ENCODE measurements around the gene GTF3C5. TPM values are rescaled to one million over a fixed set of nuclear protein-coding genes. Genes with fewer than 3 reads are reported as not detected.
"Not testable (repeated sequence)": the region's sequence is repeated elsewhere in the genome, so short reads cannot be mapped to it uniquely, and the experiment has no call there.

Gene GTF3C5
- total RNA-seq, 2 experiments from 2014 or later: 49.0 to 52.4 TPM

DNA sequence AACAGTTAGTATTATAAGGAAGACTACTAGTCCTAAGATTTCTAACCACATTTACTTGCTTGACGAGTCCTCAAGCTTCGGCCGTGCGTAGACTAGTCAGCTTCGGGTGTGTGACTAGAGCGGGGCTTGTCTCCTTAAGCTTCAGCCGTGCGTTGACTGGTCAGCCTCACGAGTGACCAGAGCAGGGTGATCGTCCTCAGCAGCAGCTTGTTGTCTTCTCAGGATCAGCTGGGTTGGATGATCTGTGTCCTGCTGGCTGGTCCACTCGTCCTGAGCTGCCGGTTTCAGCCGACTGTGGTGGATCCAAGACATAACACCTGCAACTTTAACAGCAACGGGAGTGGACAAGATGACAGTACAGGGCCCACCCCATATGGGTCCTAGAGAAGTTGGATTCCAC is 47.7 kb downstream of the GTF3C5 start:
- POLR2A ChIA-PET: no interaction called here

DNA sequence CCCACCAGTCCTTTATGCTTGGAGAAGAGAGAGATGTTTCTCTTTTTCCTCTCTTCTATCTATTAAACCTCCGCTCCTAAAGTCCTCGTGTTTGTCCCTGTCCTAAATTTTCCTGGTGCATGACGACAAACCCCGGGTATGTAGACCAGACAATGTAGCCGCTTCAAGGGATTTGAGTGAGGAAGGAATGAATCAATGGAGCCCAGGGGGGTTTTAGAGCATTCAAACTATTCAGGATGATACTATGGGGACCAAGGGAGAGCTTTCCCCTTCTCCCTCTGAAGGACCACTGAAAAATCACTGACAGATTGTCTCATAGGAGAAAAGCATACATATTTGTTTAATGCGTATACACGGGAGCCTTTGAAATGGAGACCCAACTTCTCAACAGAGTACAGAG is 49.4 kb downstream of the GTF3C5 start:
- TF ChIP-seq, protein P1, sequence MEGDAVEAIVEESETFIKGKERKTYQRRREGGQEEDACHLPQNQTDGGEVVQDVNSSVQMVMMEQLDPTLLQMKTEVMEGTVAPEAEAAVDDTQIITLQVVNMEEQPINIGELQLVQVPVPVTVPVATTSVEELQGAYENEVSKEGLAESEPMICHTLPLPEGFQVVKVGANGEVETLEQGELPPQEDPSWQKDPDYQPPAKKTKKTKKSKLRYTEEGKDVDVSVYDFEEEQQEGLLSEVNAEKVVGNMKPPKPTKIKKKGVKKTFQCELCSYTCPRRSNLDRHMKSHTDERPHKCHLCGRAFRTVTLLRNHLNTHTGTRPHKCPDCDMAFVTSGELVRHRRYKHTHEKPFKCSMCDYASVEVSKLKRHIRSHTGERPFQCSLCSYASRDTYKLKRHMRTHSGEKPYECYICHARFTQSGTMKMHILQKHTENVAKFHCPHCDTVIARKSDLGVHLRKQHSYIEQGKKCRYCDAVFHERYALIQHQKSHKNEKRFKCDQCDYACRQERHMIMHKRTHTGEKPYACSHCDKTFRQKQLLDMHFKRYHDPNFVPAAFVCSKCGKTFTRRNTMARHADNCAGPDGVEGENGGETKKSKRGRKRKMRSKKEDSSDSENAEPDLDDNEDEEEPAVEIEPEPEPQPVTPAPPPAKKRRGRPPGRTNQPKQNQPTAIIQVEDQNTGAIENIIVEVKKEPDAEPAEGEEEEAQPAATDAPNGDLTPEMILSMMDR (IDR thresholded peaks at IDR 0.05): no peak
- CTCF ChIA-PET: no interaction called here
- Histone ChIP-seq H3K4me3 (ENCODE audit: low read length) (no peak overlapping the region), H3K27me3 (ENCODE audit: control insufficient read depth in 1 of 2, insufficient read depth in 2 of 2, low read length in 2 of 2) (no peaks in the 10 kb centered on the region), H3K27ac (ENCODE audit: low read depth in 1 of 2, low read length in 2 of 2) (no peak overlapping the region), H3K4me1 (ENCODE audit: insufficient read depth, low read length) (no peaks in the 10 kb centered on the region), H3K9me3 (ENCODE audit: control insufficient read depth in 1 of 2, insufficient read depth in 1 of 2, low read length in 2 of 2) (no peaks in the 10 kb centered on the region), H3K36me3 (ENCODE audit: insufficient read depth, low read length) (no peaks in the 10 kb centered on the region)
- DNase-seq: no peak
- H3K36me3 Mint-ChIP-seq (ENCODE audit: low read depth): no peaks in the 10 kb centered on the region
- no peaks in the 10 kb centered on the region for H3K4me1 Mint-ChIP-seq (ENCODE audit: low read depth)
- POLR2A ChIA-PET: no interaction called here
- H3K4me3 Mint-ChIP-seq: no peak overlapping the region
- no peak overlapping the region for H3K27ac Mint-ChIP-seq
- no peaks in the 10 kb centered on the region for H3K9me3 Mint-ChIP-seq
- intact Hi-C loops (cut with DNase I, micrococcal nuclease): no loop called here
- no peak for ATAC-seq (ENCODE audit: poor library complexity)
- no peaks in the 10 kb centered on the region for H3K27me3 Mint-ChIP-seq

More for the DNA sequence above, 47.7 kb downstream of the GTF3C5 start:
- Mint-ChIP-seq H3K27me3 (no peaks in the 10 kb centered on the region), H3K9me3 (no peaks in the 10 kb centered on the region), H3K4me1 (ENCODE audit: low read depth) (no peaks in the 10 kb centered on the region), H3K36me3 (ENCODE audit: low read depth) (no peaks in the 10 kb centered on the region), H3K4me3 (no peak overlapping the region), H3K27ac (no peak overlapping the region)
- no peak overlapping the region for H3K4me3 ChIP-seq (ENCODE audit: low read length)
- no peak overlapping the region for H3K27ac ChIP-seq (ENCODE audit: low read depth in 1 of 2, low read length in 2 of 2)
- CTCF ChIA-PET: interaction anchor here (0.5 kb wide), 1 partner anchor 689 kb away, joined by 3 read pairs; no protein-coding TSS in a partner anchor
- H3K36me3 ChIP-seq (ENCODE audit: insufficient read depth, low read length): no peaks in the 10 kb centered on the region
- H3K9me3 ChIP-seq (ENCODE audit: control insufficient read depth in 1 of 2, insufficient read depth in 1 of 2, low read length in 2 of 2): no peaks in the 10 kb centered on the region
- TF ChIP-seq, protein P1 (IDR thresholded peaks at IDR 0.05): no peak
- DNase-seq: no peak
- H3K4me1 ChIP-seq (ENCODE audit: insufficient read depth, low read length): no peaks in the 10 kb centered on the region
- intact Hi-C loops (cut with DNase I, micrococcal nuclease): no loop called here
- no peak for ATAC-seq (ENCODE audit: poor library complexity)
- H3K27me3 ChIP-seq (ENCODE audit: control insufficient read depth in 1 of 2, insufficient read depth in 2 of 2, low read length in 2 of 2): no peaks in the 10 kb centered on the region

DNA sequence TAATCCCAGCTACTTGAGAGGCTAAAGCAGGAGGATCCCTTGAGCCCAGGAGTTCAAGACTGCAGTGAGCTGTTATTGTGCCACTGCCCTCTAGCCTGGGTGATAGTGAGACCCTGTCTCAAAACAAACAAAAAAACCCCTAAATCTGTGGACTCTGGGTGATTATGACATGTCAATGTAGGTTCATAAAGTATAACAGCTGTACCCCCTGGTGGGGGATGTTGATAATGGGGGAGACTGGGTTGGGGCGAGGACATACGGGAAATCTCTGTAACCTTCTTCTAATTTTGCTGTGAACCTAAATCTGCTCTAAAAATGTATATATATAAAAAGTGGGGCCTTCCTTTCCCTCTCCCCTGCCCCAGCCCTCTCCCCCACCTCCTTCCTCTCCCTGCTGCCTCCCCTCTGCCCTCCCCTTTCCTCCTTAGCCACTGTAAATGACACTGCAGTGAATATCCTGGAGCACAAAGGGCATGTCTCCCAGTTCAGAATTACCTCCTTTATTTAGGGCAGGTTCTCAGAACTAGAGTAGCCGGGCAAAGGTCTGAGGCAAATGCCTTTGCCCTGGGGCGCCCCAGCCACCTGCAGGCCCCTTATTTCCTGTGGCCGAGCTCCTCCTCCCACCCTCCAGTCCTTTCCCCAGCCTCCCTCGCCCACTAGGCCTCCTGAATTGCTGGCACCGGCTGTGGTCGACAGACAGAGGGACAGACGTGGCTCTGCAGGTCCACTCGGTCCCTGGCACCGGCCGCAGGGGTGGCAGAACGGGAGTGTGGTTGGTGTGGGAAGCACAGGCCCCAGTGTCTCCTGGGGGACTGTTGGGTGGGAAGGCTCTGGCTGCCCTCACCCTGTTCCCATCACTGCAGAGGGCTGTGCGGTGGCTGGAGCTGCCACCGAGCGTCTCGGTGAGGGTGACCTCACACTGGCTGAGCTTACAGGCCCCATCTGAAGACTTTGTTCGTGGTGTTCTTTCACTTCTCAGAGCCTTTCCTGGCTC is 50.3 kb downstream of the GTF3C5 start:
- intact Hi-C loops (cut with DNase I, micrococcal nuclease); H3K27ac ChIP-seq (ENCODE audit: low read depth in 1 of 2, low read length in 2 of 2); H3K4me3 ChIP-seq (ENCODE audit: low read length); H3K36me3 ChIP-seq (ENCODE audit: insufficient read depth, low read length); H3K27ac Mint-ChIP-seq; DNase-seq; CTCF ChIA-PET; ATAC-seq (ENCODE audit: poor library complexity); H3K4me1 ChIP-seq (ENCODE audit: insufficient read depth, low read length); H3K9me3 Mint-ChIP-seq; H3K4me3 Mint-ChIP-seq; H3K27me3 ChIP-seq (ENCODE audit: control insufficient read depth in 1 of 2, insufficient read depth in 2 of 2, low read length in 2 of 2); H3K4me1 Mint-ChIP-seq (ENCODE audit: low read depth); POLR2A ChIA-PET; H3K27me3 Mint-ChIP-seq; H3K36me3 Mint-ChIP-seq (ENCODE audit: low read depth); H3K9me3 ChIP-seq (ENCODE audit: control insufficient read depth in 1 of 2, insufficient read depth in 1 of 2, low read length in 2 of 2): not testable (repeated sequence)

DNA sequence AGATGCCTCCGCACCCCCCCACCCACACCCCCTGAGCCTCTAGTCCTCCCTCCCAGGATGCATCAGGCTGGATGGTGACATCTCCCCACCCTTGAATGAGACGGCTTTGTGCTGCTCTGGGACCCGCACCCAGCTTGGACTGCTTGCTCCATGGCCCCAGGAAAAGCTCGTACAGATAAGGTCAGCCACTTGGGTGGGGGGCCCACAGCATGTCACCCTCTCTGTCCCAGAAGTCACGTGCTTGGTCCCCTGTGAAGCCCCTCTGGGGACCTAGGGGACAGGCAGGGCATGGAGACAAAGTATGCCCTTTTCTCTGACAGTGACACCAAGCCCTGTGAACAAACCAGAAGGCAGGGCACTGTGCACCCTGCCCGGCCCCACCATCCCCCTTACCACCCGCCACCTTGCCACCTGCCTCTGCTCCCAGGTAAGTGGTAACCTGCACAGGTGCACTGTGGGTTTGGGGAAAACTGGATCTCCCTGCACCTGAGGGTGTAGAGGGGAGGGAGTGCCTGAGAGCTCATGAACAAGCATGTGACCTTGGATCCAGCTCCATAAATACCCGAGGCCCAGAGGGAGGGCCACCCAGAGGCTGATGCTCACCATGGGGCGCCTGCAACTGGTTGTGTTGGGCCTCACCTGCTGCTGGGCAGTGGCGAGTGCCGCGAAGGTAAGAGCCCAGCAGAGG is 51.3 kb downstream of the GTF3C5 start:
- H3K27ac Mint-ChIP-seq; ATAC-seq (ENCODE audit: poor library complexity); H3K9me3 Mint-ChIP-seq; POLR2A ChIA-PET; H3K4me3 Mint-ChIP-seq; H3K36me3 ChIP-seq (ENCODE audit: insufficient read depth, low read length); H3K9me3 ChIP-seq (ENCODE audit: control insufficient read depth in 1 of 2, insufficient read depth in 1 of 2, low read length in 2 of 2); DNase-seq; H3K4me3 ChIP-seq (ENCODE audit: low read length); CTCF ChIA-PET; H3K36me3 Mint-ChIP-seq (ENCODE audit: low read depth); H3K27me3 Mint-ChIP-seq; H3K4me1 ChIP-seq (ENCODE audit: insufficient read depth, low read length); H3K4me1 Mint-ChIP-seq (ENCODE audit: low read depth); H3K27me3 ChIP-seq (ENCODE audit: control insufficient read depth in 1 of 2, insufficient read depth in 2 of 2, low read length in 2 of 2); H3K27ac ChIP-seq (ENCODE audit: low read depth in 1 of 2, low read length in 2 of 2); intact Hi-C loops (cut with DNase I, micrococcal nuclease): not testable (repeated sequence)

DNA sequence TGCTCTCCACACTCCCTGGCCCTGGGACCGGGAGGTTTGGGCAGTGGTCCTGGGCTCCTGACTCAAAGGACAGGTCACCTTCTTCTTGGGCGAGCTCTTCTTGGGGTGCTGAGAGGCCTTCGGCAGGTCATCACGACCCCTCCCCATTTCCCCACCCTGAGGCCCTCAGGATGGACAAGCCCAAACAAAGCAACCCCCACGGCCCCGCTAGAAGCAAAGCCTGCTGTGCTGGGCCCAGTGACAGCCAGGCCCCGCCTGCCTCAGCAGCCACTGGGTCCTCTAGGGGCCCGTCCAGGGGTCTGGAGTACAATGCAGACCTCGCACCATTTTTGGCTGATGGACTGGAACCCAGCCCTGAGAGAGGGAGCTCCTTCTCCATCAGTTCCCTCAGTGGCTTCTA is 52.9 kb downstream of the GTF3C5 start:
- not testable (repeated sequence) for H3K9me3 Mint-ChIP-seq

More for the DNA sequence above, 52.9 kb downstream of the GTF3C5 start:
- H3K4me1 ChIP-seq (ENCODE audit: insufficient read depth, low read length); POLR2A ChIA-PET; ATAC-seq (ENCODE audit: poor library complexity); H3K36me3 Mint-ChIP-seq (ENCODE audit: low read depth); H3K27me3 Mint-ChIP-seq; H3K4me1 Mint-ChIP-seq (ENCODE audit: low read depth); DNase-seq; H3K4me3 Mint-ChIP-seq; intact Hi-C loops (cut with DNase I, micrococcal nuclease); H3K27ac Mint-ChIP-seq; H3K27ac ChIP-seq (ENCODE audit: low read depth in 1 of 2, low read length in 2 of 2); CTCF ChIA-PET; H3K4me3 ChIP-seq (ENCODE audit: low read length); H3K9me3 ChIP-seq (ENCODE audit: control insufficient read depth in 1 of 2, insufficient read depth in 1 of 2, low read length in 2 of 2); H3K27me3 ChIP-seq (ENCODE audit: control insufficient read depth in 1 of 2, insufficient read depth in 2 of 2, low read length in 2 of 2); H3K36me3 ChIP-seq (ENCODE audit: insufficient read depth, low read length): not testable (repeated sequence)
